Mucosa of gallbladder (tissue), 1 donor: ENCODE data around the gene MEF2A. TPM values are rescaled to one million over a fixed set of nuclear protein-coding genes. Genes with fewer than 3 reads are reported as not detected.
"Not testable (repeated sequence)": the region's sequence is repeated elsewhere in the genome, so short reads cannot be mapped to it uniquely, and the experiment has no call there.

Experiments
- DNase-seq: peaks from one replicate; pipeline ENCODE4 v3.0.0-alpha.2; 2020; ENCODE audit warnings: low spot score
- total RNA-seq: library from RNA; stranded (reverse); gene quantifications from one replicate; pipeline ENCODE4 v1.2.1, GENCODE V29; 2021
- donor health status: DM: no; HTN: no; CAD: no.

The MEF2A gene
- 50.6 TPM for total RNA-seq

GRCh38 chr15:99565299-99566156 lies at the start of gene MEF2A:
MEF2A (plus strand) TSS chr15:99565984; CDS start chr15:99633120, 67,136 bp downstream.
- peak; percentile 95 for DNase-seq

- no peak for DNase-seq
Observed at GRCh38 chr15:99518191-99518590, 47.6 kb upstream of the MEF2A start.

GRCh38 chr15:99519366-99519765 lies 46.4 kb upstream of the MEF2A start:
- not testable (repeated sequence) for DNase-seq

GRCh38 chr15:99522288-99522687 lies 43.5 kb upstream of the MEF2A start:
- DNase-seq, result no peak

GRCh38 chr15:99526176-99526575 lies 39.6 kb upstream of the MEF2A start:
- no peak for DNase-seq

GRCh38 chr15:99526671-99527070 lies 39.1 kb upstream of the MEF2A start:
- no peak for DNase-seq

GRCh38 chr15:99536422-99537040 lies 29.3 kb upstream of the MEF2A start:
- no peak for DNase-seq

- DNase-seq, result no peak
Observed at GRCh38 chr15:99537344-99537743, 28.4 kb upstream of the MEF2A start.

- DNase-seq, result no peak
Observed at GRCh38 chr15:99538261-99538660, 27.5 kb upstream of the MEF2A start.

GRCh38 chr15:99542828-99543227 lies 23.0 kb upstream of the MEF2A start:
- DNase-seq, result no peak

GRCh38 chr15:99545605-99546004 lies 20.2 kb upstream of the MEF2A start:
- no peak for DNase-seq

GRCh38 chr15:99546441-99547100 lies 19.2 kb upstream of the MEF2A start:
- no peak for DNase-seq

GRCh38 chr15:99547517-99547916 lies 18.3 kb upstream of the MEF2A start:
- no peak for DNase-seq

GRCh38 chr15:99550077-99550476 lies 15.7 kb upstream of the MEF2A start:
- DNase-seq, result no peak

GRCh38 chr15:99552111-99552510 lies 13.7 kb upstream of the MEF2A start:
- no peak for DNase-seq

GRCh38 chr15:99554880-99555488 lies 10.8 kb upstream of the MEF2A start:
- DNase-seq, result no peak

GRCh38 chr15:99556011-99556410 lies 9.8 kb upstream of the MEF2A start:
- DNase-seq, result no peak

- no peak for DNase-seq
Observed at GRCh38 chr15:99556578-99556977, 9.2 kb upstream of the MEF2A start.

- no peak for DNase-seq
Observed at GRCh38 chr15:99558084-99558483, 7.7 kb upstream of the MEF2A start.

GRCh38 chr15:99558571-99558970 lies 7.2 kb upstream of the MEF2A start:
- DNase-seq, result no peak

- DNase-seq, result no peak
Observed at GRCh38 chr15:99561476-99562230, 4.1 kb upstream of the MEF2A start.

GRCh38 chr15:99562238-99562637 lies 3.5 kb upstream of the MEF2A start:
- no peak for DNase-seq
